Putamen (tissue), 1 donor: Measurements from ENCODE around the gene S100A14.
"Not testable (repeated sequence)": the region's sequence is repeated elsewhere in the genome, so short reads cannot be mapped to it uniquely, and the experiment has no call there.

Experiments
- DNase-seq: peaks from one replicate; pipeline ENCODE4 v3.0.0-alpha.2; 2016; ENCODE audit warnings: low spot score

Gene S100A14

GRCh38 chr1:153616144-153616916 lies at the start of gene S100A14:
TSS of gene S100A14 (minus strand) at chr1:153616325. CDS start at chr1:153615858, 467 bp downstream.
- no peak for DNase-seq

GRCh38 chr1:153663211-153663610 lies 47.1 kb upstream of the S100A14 start:
- DNase-seq: no peak

- no peak for DNase-seq
Observed at GRCh38 chr1:153662269-153662668, 46.1 kb upstream of the S100A14 start.

- no peak for DNase-seq
Observed at GRCh38 chr1:153661111-153661708, 45.1 kb upstream of the S100A14 start.

GRCh38 chr1:153659656-153660055 lies 43.5 kb upstream of the S100A14 start:
- no peak for DNase-seq

GRCh38 chr1:153659175-153659534 lies 43.0 kb upstream of the S100A14 start:
- DNase-seq: no peak

GRCh38 chr1:153658400-153659174 lies 42.5 kb upstream of the S100A14 start, which contains the start of gene SNAPIN:
TSS of gene SNAPIN (plus strand) at chr1:153658703. CDS start at chr1:153658744, 41 bp downstream.
- peak; percentile 92 for DNase-seq

- DNase-seq: no peak
Observed at GRCh38 chr1:153655333-153655732, 39.2 kb upstream of the S100A14 start.

- no peak for DNase-seq
Observed at GRCh38 chr1:153652805-153653500, 36.8 kb upstream of the S100A14 start.

GRCh38 chr1:153651771-153652170 lies 35.6 kb upstream of the S100A14 start:
- DNase-seq: no peak

GRCh38 chr1:153649863-153650235 lies 33.7 kb upstream of the S100A14 start:
- DNase-seq: peak; percentile 80

GRCh38 chr1:153649137-153649862 lies 33.2 kb upstream of the S100A14 start:
- DNase-seq: no peak

GRCh38 chr1:153648000-153648643 lies 32.0 kb upstream of the S100A14 start:
- no peak for DNase-seq

GRCh38 chr1:153647346-153647714 lies 31.2 kb upstream of the S100A14 start:
- no peak for DNase-seq

- DNase-seq: no peak
Observed at GRCh38 chr1:153646672-153647345, 30.7 kb upstream of the S100A14 start.

GRCh38 chr1:153643816-153644215 lies 27.7 kb upstream of the S100A14 start:
- DNase-seq: no peak

- DNase-seq: no peak
Observed at GRCh38 chr1:153643100-153643499, 27.0 kb upstream of the S100A14 start.

GRCh38 chr1:153642161-153642560 lies 26.0 kb upstream of the S100A14 start:
- no peak for DNase-seq

GRCh38 chr1:153640861-153641260 lies 24.7 kb upstream of the S100A14 start:
- no peak for DNase-seq

GRCh38 chr1:153640213-153640612 lies 24.1 kb upstream of the S100A14 start:
- not testable (repeated sequence) for DNase-seq

GRCh38 chr1:153639280-153639679 lies 23.2 kb upstream of the S100A14 start:
- no peak for DNase-seq
